Lung (tissue), 12 donors: ENCODE data around the gene CFAP20DC. TPM values are rescaled to one million over a fixed set of nuclear protein-coding genes. Genes with fewer than 3 reads are reported as not detected.
"Not testable (repeated sequence)": the region's sequence is repeated elsewhere in the genome, so short reads cannot be mapped to it uniquely, and the experiment has no call there.

Experiments used
- ATAC-seq: fragments of 200-7000 bp; cut with Tn5 transposase; one replicate; pipeline ENCODE4 v1.9.1; 2020; ENCODE audit warnings: moderate number of reproducible peaks; ENCODE audit not compliant: insufficient read depth, low FRiP score
- DNase-seq, 3 donors: peaks; one replicate each; pipeline ENCODE4 v3.0.0-alpha.2; 2013 to 2017
- H3K27ac ChIP-seq, 2 donors: one replicate each; pipeline ENCODE4 v1.5.1; 2013; ENCODE audit warnings: mild to moderate bottlenecking in 2 of 2, moderate library complexity in 2 of 2, control low read depth in 1 of 2, inconsistent platforms in 1 of 2, low read depth in 1 of 2, low read length in 1 of 2
- H3K27me3 ChIP-seq, 3 donors: one replicate each; pipeline ENCODE4 v1.5.1; 2013; ENCODE audit warnings: low read length in 2 of 3; ENCODE audit not compliant: control insufficient read depth in 3 of 3, insufficient read depth in 3 of 3
- H3K36me3 ChIP-seq, 4 donors: one replicate each; pipeline ENCODE4 v1.5.1; 2013; ENCODE audit warnings: low read length in 4 of 4, mild to moderate bottlenecking in 1 of 4, moderate library complexity in 1 of 4; ENCODE audit not compliant: control insufficient read depth in 4 of 4, insufficient read depth in 4 of 4
- H3K4me1 ChIP-seq, 5 donors: one replicate each; pipeline ENCODE4 v1.5.1; 2013; ENCODE audit warnings: low read length in 5 of 5, mild to moderate bottlenecking in 2 of 5, moderate library complexity in 1 of 5; ENCODE audit not compliant: control insufficient read depth in 5 of 5, insufficient read depth in 5 of 5
- H3K4me3 ChIP-seq: one replicate; pipeline ENCODE4 v1.5.1; 2013; ENCODE audit warnings: mild to moderate bottlenecking, control low read depth, moderate library complexity
- H3K9ac ChIP-seq, 2 donors: one replicate each; pipeline ENCODE4 v1.5.1; 2013; ENCODE audit warnings: low read length in 2 of 2, control low read depth in 1 of 2; ENCODE audit not compliant: insufficient read depth in 1 of 2
- H3K9me3 ChIP-seq, 4 donors: one replicate each; pipeline ENCODE4 v1.5.1; 2013; ENCODE audit warnings: low read length in 3 of 4, mild to moderate bottlenecking in 1 of 4, moderate library complexity in 1 of 4; ENCODE audit not compliant: control insufficient read depth in 4 of 4, insufficient read depth in 3 of 4
- WGBS, 2 donors: extraction: QIAGEN DNeasy Blood & Tissue Kit; methylation state at CpG; one replicate each; pipeline ENCODE4 v1.1.7; 2013; 5-methylcytosine and 5-hydroxymethylcytosine counted together
- polyA plus RNA-seq, 2 donors: library from polyadenylated mRNA; stranded (reverse); fragments of 200-250 nt; gene quantifications; one replicate each; pipeline ENCODE4 v1.2.1, GENCODE V29; 2013
- total RNA-seq, 2 donors: library from RNA; depleted of rRNA in 1 of 2; stranded (reverse); fragments of >200 nt in 1 of 2; gene quantifications; one replicate each; pipeline ENCODE4 v1.2.1, GENCODE V29; 2014 to 2021
- TF ChIP-seq, protein P1 (sequence below): IDR thresholded peaks from 2 replicates; pipeline ENCODE4 v1.5.1; 2012; ENCODE audit warnings: mild to moderate bottlenecking; ENCODE audit errors: control extremely low read depth, extremely low read depth
- donor health status: control.
- donor health status: control.
- donor health status: Bipolar disorder and iron deficiency.
- donor health status: healthy.
- donor health status: DM: yes; HTN: yes; CAD: no.

CFAP20DC gene
- total and polyA plus RNA-seq, 4 donors, result 0.47 to 5.4 (median 1.5) TPM

DNA sequence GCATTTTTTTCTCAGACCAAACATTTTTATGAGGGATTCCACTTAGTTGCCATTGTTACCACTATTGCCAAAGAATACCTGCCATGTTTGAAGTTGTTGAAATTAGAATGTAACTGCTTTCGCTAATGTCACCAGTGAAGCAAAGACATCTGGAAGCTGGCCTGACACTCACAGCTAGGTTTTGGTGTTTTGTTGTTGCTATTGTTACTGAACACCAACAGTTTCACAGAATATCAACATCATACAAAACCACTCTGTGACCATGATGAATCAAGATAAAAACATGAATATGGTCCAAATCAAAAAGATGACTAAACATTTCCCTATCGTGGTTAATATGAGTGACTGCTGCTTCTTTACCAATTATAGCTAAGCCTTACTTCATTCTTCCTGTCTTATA is 6.9 kb upstream of the CFAP20DC start:
- no peaks in the 10 kb centered on the region for H3K27me3 ChIP-seq
- DNase-seq (no peak), ATAC-seq (no peak)
- no peaks in the 10 kb centered on the region for H3K9me3 ChIP-seq
- TF ChIP-seq, protein P1, sequence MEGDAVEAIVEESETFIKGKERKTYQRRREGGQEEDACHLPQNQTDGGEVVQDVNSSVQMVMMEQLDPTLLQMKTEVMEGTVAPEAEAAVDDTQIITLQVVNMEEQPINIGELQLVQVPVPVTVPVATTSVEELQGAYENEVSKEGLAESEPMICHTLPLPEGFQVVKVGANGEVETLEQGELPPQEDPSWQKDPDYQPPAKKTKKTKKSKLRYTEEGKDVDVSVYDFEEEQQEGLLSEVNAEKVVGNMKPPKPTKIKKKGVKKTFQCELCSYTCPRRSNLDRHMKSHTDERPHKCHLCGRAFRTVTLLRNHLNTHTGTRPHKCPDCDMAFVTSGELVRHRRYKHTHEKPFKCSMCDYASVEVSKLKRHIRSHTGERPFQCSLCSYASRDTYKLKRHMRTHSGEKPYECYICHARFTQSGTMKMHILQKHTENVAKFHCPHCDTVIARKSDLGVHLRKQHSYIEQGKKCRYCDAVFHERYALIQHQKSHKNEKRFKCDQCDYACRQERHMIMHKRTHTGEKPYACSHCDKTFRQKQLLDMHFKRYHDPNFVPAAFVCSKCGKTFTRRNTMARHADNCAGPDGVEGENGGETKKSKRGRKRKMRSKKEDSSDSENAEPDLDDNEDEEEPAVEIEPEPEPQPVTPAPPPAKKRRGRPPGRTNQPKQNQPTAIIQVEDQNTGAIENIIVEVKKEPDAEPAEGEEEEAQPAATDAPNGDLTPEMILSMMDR, result no peak
- WGBS, 2 donors, result 58 to 69% methylated on average over 2 of the region's 2 CpGs
- no peaks in the 10 kb centered on the region for H3K36me3 ChIP-seq
- no peak overlapping the region for H3K27ac ChIP-seq
- H3K4me1 ChIP-seq, result no peaks in the 10 kb centered on the region
- H3K4me3 ChIP-seq, result no peak overlapping the region
- no peak overlapping the region for H3K9ac ChIP-seq

DNA sequence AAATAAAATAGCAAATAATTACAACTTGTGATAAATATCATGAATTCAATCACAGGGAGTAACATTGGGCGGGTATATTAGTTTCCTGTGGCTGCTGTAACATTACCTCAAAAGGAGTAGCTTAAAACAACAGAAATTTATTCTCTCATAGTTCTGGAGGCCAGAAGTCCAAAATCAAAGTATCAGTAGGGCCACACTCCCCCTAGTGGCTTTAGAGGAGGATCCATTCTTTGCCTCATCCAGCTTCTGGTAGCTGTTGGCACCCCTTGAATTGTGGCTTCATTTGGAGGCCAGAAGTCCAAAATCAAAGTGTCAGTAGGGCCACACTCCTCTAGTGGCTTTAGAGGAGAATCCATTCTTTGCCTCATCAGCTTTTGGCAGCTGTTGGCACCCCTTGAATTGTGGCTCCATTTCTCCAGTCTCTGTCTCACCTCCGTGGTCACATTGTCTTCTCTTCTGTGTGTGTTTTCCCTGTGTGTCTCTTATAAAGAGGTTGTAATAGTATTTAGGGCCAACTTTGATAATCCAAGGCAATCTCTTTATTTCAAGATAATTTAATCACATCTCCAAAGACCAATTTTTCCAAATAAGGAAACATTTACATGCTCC is 3.1 kb upstream of the CFAP20DC start:
- DNase-seq, result peak in 2 of 3 donors; percentile 39 to 40
- no peak overlapping the region for H3K4me3 ChIP-seq
- H3K9me3 ChIP-seq, result no peaks in the 10 kb centered on the region
- H3K27me3 ChIP-seq, result no peaks in the 10 kb centered on the region
- 58 to 62% methylated on average over 2 of the region's 2 CpGs for WGBS, 2 donors
- H3K27ac ChIP-seq, result no peak overlapping the region
- H3K4me1 ChIP-seq, result peaks cover 0 to 9% (median 2%) of the 10 kb centered on the region in 5 donors
- TF ChIP-seq, protein P1, result peak; percentile 31
- no peaks in the 10 kb centered on the region for H3K36me3 ChIP-seq
- H3K9ac ChIP-seq, result no peak overlapping the region
- ATAC-seq, result no peak

DNA sequence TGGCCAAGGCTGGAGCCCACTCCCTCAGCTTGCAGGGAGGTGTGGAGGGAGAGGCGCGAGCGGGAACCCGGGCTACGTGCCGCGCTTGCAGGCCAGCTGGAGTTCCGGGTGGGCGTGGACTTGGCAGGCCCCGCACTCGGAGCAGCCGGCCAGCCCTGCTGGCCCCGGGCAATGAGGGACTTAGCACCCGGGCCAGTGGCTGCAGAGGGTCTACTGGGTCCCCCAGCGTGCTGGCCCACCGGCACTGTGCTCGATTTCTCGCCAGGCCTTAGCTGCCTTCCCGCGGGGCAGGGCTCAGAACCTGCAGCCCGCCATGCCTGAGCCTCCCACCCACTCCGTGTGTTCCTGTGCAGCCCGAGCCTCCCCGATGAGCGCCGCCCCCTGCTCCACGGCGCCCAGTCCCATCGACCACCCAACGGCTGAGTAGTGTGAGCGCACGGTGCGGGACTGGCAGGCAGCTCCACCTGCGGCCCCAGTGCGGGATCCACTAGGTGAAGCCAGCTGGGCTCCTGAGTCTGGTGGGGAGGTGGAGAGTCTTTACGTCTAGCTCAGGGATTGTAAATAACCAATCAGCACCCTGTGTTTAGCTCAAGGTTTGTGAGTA is 1.1 kb upstream of the CFAP20DC start:
- H3K9me3 ChIP-seq, ATAC-seq, H3K9ac ChIP-seq, H3K4me3 ChIP-seq, DNase-seq, H3K27me3 ChIP-seq, H3K4me1 ChIP-seq, H3K36me3 ChIP-seq, H3K27ac ChIP-seq: not testable (repeated sequence)
- WGBS, 2 donors, result 96 to 98% methylated on average over 35 to 36 of the region's 36 CpGs

DNA sequence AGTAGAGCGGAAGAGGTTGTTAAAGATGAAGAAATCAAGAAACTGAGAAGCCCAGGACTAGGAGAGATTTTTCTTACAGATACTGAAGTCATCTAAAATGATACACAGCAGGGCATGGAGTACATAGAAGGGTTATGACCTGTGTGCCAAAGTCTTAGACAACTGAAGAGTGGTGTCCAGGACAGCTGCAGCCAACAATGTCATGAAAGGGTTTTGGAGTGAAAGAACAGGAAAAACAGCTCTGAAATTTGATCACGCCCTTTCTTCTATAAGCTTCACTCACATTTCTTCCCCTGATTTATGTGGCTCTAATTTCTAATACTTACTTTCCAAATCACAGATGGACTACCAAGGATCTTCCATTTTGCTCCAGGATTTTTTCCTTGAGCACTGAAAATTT is 3.0 kb downstream of the CFAP20DC start:
- Histone ChIP-seq H3K9ac (no peak overlapping the region), H3K4me1 (peaks cover 0 to 9% (median 2%) of the 10 kb centered on the region in 5 donors), H3K27me3 (no peaks in the 10 kb centered on the region), H3K27ac (no peak overlapping the region), H3K4me3 (no peak overlapping the region), H3K36me3 (no peaks in the 10 kb centered on the region), H3K9me3 (no peaks in the 10 kb centered on the region)
- WGBS, 2 donors, result 95 to 96% methylated on average over 2 of the region's 2 CpGs
- DNase-seq (peak in 1 of 3 donors; percentile 16), ATAC-seq (no peak)
- TF ChIP-seq, protein P1, result no peak
